ENCODE measurements around the gene PEPD.

The PEPD gene

DNA sequence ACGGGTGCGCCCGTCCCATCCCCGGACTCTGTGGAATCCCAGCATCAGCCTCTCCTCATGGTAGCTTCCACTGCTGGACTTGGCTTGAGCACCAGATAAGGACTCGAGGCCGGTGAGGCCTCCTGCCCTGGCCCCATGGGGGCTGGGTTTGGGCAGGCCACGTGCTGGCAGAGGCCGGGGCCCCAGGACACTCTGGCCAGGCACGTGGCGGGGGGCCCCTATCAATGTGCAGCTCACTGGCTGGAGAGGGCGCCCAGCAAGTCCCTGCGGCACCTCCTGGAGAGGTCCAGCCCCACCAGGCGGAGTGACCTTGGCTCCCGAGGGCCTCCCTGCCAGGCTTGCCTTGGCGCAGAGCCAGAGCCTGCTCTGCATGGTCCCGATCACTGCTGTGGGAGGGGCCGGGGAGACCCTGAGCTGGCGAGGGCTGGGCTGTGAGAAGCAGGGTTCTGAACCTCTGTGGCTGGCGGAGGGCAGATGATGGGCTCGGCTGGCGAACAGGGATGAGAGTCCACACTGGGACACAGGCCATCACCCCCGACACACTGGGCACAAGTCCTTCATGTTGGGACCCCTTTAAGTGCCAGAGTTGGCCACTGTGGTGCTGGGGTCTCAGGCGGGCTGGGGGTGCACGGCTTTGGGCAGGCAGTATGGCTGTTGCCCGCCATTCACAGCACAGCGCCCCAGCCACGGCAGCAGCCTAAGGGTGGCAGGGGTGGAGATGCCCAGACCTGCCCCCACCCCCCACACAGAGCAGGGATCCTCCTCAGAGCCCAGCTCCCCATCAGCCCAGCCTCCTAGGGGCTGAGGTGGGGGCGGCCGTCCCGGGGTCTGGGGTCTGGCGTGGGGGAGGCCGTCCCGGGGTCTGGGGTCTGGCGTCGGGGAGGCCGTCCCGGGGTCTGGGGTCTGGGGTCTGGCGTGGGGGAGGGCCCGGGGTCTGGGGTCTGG lies 129.0 kb downstream of the PEPD start:
- DNase-seq, result peak; percentile 51

DNA sequence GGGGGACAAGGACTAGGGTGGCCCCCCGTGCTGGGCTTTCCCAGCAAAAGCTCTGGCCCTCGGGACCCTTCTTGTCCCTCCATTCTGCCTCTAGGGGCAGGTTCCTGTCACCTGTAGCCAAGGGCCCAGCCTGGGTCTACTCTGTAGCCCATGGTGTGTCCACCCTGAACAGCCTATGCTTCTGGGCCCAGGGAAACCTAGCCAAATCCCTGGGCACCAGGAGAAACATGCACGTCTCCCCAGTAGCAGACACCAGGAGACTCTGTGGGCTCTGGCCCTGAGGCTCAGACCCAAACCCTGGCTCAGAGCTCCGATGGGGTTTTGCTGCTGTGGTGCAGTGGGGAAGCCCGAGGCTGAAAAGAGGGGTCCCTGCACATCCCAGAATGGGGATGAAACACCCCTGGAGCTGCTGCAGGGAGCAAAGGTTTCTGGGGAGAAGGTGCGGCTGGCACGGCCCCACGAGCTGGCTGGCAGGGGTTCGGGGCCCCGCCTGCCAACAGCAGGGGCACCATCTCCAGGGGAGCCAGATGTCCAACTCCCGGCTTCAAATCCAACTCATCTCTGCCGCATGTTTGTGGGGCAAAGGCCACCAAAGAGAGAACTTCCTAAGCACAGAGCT lies 129.9 kb downstream of the PEPD start:
- DNase-seq, result peak; percentile 20

GRCh38 chr19:33390908-33391630 lies 130.5 kb downstream of the PEPD start:
- no peak for DNase-seq

GRCh38 chr19:33390101-33390907 lies 131.3 kb downstream of the PEPD start:
- DNase-seq, result no peak

GRCh38 chr19:33389421-33390100 lies 132.0 kb downstream of the PEPD start:
- DNase-seq, result no peak

GRCh38 chr19:33388725-33389420 lies 132.7 kb downstream of the PEPD start:
- no peak for DNase-seq

DNA sequence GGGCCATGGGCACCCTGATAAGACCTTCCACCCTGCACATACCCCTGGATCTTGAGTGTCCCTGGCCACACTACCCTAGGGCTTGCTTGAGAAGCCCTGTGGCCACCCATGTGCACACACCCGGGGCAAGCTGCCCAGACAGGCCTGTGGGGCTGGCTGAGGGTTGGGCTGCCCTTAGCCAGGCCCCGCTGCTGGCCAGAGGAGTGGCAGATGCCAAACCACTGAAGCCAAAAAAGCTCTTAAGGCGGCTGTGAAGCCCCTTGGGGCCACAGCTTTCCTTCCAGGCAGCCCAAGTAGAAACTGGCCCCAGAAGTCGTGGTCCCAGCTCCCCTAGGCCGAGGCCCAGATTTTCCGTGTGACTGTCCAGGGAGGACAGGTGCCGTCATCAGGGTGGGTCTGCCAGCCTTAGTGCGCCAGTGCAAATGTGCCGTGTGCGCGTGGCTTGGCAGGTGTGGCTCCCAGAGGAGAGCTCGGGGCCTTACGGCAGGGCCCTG lies 133.3 kb downstream of the PEPD start:
- no peak for DNase-seq

DNA sequence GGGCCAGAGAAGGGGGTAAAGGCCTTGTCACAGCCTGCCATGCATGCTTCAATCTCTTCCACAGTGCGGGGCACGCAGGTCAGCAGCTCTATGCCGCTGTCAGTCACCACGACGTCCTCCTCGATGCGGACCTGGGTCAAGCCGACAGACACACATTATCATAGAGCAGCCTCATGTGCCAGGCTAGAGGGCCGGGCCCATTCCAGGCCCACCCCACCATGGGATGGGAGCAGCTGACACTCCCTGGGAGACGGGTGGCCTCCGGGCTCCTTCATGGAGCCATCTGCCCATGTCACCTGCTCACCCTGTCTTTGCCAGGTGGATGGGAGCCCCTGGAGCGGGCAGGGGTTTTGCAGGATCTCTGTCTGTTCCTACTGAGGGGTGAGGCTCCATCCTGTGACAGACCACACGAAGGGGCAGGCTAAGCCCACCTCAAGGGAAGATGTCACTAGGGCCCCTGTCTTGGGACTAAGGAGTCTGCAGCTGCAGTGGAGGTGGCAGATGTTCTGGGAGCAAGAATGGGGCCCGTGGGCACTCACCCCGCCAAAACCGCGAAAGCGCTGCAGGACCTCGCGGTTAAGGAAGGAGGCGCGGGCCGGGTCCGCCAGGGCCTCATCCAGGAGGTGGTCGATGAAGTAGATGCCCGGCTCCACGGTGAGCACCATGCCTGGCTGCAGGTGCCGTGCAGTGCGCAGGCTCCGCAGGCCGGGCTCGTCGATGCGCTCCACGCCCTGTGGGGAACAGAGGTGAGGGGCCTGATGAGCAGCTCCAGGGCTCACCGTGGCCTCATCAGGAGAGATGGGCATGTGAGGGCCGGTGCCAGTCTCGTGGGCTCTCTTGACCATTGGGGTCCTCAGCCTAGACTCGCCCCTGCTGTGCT lies 134.0 kb downstream of the PEPD start:
- DNase-seq, result no peak

- no peak for DNase-seq
These were observed 135.2 kb downstream of the PEPD start for GRCh38 chr19:33386361-33386858.

DNA sequence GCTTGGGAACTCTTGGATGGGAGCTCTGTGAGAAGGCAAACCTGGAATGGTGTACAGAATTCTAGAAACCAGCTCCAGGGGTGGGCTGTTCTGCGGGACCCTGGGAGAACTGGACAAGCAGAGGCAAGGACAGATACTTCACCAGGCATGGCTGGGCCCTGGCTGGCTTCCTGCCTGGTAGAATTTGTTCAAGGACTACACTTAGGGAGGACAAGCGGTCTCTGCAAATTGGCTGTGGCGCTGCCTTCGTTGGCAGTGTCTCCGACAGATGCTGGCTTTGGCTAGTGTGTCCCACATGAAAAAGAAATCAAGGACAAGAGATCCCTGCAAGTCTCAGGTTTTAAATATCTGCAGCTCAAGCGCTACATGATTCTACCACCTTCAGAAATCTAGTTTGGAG lies 135.6 kb downstream of the PEPD start:
- DNase-seq, result no peak

DNA sequence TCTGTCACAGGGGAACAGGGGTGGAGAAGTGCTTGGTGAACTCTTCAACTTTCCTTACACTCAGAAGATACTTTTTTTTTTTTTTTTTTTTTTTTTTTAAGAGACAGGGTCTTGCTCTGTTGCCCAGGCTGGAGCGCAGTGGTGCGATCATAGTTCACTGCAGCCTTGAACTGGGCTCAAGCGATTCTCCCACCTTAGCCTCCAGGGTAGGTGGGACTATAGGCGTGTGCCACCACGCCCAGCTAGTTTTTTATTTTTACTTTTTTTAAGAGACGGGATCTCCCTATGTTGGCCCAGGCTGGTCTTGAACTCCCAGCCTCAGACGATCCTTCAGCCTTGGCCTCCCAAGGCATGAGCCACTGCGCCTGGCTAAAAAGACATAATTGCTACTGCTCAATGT lies 136.6 kb downstream of the PEPD start:
- no peak for DNase-seq

- DNase-seq, result no peak
These were observed 137.8 kb downstream of the PEPD start for GRCh38 chr19:33383720-33384292.

DNA sequence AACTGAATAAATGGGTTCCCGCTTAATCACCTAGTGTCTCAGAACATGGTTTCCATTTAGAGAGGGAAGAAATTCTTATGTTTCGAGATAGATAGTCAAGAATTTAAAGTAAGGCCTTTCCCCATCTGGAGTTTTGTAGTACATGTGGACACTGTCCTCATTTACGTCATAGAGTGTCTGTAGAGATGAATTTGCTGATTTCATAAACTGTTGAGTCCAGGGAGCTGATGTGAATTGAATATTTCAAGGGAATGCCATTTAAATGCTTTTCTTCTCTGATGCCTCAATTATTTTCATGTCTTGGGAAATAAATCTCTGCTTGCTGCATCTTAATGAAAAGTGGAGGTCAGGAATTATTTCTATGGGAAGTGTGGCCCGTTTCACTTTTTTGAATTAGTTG lies 138.6 kb downstream of the PEPD start:
- DNase-seq, result no peak

GRCh38 chr19:33382006-33382405 lies 139.6 kb downstream of the PEPD start:
- DNase-seq, result no peak

DNA sequence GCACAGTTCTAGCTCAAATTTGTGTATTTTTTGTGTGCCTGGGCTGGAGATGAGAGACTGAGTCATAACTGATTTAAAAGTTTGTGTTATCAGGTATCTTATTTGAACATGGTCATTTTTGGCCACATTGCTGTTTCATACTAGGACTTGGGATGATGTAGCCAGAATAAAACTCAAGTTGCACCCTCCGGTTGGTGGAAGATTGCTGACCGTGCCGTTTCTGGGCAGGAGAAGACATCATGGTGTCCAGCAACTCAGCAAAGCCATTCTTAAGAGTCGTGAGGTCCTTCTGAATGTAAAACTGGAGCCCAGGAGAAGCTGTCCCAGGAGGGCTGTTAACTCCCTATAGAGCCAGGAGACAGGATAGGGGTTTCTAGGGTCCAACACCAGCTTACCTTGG lies 140.5 kb downstream of the PEPD start:
- DNase-seq, result no peak

DNA sequence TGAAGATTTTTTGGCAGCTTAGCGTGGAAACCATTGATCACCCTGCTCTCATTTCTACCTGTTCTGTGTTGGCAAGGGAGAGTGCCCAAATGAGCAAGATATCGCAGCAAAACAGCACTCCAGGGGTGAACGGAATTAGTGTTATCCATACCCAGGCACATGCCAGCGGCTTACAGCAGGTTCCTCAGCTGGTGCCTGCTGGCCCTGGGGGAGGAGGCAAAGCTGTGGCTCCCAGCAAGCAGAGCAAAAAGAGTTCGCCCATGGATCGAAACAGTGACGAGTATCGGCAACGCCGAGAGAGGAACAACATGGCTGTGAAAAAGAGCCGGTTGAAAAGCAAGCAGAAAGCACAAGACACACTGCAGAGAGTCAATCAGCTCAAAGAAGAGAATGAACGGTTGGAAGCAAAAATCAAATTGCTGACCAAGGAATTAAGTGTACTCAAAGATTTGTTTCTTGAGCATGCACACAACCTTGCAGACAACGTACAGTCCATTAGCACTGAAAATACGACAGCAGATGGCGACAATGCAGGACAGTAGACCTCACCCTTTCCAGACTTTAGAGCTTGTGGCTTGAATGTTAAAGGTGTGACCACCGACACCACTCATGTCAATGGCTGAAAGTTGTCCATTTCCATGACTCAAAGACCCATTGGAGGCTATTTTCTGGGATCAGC lies 142.3 kb downstream of the PEPD start:
- DNase-seq, result no peak

DNA sequence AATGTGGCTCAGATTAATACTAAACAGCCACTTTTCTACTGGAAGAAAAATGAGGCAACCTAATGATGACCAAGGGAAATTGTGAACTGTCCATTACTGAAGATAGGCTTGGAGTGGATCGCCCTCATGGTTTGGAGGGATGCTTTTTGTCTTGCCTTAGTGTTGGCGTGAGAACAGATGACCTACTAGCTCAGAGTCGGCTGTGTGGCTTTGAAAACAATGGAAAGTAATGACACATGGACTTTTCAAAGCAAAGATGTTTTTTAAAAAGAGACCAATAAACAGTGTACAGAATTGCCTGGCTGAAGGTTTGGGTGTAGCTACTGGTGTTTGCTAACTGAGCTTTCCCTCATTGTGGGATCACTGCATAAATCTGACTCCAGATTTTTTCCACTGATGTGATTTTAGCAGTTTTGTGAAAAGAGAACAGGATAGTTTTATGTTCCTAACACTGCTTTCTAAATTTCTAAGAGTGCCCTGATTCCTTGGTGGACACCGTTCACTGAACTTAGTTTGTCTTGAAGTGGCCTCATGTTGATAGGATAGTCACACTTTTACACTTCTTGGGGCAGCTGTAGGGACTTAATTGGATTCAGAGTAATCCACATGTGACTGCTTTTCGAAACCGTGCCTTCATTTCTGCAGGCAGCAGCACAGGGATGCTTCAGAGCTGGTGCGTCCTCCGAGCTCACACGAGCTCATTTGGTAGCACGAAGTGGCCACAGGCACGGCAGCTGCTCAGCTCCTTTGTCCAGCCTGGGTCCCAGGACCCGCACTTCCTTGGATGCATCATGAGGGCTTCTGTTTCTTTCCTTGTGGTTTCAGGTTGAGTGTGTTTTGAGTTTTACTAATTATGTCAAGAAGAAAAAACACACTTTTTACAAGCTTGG lies 143.8 kb downstream of the PEPD start:
- no peak for DNase-seq

DNA sequence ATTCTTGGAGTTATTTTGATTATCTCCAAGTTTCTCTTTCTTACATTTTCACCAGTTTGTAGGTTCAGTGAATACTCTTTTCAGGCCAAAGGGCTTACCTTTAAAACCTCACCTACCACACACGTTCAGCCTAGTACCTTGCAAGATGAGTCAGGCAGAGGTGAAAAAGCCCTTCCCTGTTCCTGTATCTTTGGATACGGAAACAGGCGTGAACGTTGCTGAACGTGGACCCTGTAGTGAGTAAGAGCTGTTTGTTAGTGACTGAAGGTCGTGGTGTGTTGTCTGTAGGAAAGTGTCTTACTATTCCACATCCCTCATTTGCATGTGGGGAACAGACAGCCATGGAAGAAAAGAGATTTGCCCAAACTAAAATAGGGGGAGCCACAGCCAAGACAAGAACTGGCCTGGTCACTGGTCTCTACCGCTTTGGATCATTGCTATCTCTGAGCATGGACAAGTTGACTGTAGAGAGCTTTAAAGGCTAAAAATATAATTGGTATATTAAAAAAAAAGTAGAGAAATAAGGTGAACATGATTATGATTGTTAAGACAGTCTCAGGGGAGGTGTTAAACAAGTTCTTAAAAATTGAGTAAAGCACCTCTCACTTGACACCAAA lies 144.5 kb downstream of the PEPD start:
- no peak for DNase-seq

All from DMS53 (cell line).